HG02884 (cell line): Measurements from ENCODE around the gene CELF4.

ENCODE experiments used
- ATAC-seq: cut with Tn5 transposase; IDR thresholded peaks from one replicate; pipeline ENCODE4 v1.9.1; 2021; ENCODE audit warnings: mild to moderate bottlenecking, moderate library complexity; ENCODE audit not compliant: unreplicated experiment

Gene CELF4

DNA sequence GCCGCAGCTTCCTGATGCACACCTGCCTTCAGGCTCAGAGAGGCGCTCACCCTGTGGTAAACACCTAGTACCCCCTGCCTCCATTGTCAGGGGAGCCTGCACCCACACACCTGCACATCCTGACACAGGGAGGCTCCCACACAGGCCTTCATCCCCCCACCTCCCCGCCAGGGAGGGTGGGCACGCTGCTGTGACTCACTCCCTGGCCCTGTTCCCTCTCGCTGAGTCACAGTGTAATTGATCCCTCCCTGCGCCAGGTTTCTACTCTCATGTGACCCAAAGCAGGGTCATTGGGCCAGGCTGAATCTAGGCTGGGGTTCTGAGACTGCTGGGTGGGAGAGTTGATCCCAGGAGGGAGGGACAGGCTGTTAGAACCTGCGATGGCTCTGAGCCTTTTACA, 8.5 kb upstream of the CELF4 start:
- no peak for ATAC-seq

DNA sequence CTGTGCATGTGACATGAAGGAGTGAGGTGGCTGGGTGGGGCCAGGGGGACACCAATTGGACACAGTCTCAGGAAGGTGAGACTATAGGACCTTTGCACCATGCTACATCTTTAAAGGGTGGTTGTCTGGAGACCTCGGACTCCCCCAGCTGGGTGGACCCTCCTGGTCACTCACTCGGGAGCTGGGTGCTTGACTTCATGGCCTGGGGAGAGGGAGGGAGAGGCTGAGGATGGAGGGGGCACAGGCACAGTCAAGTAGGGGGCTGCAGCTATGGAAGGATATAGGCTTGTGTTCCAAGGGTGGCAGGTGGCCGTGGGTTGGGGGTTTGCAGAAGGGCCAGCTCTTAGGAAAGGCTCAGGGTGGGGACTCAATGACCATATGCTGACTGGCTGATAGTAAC, 7.1 kb upstream of the CELF4 start:
- no peak for ATAC-seq

GRCh38 chr18:37571266-37571665, 5.7 kb upstream of the CELF4 start:
- ATAC-seq: no peak

- ATAC-seq: no peak
These were observed 4.8 kb upstream of the CELF4 start for GRCh38 chr18:37570336-37570930.

DNA sequence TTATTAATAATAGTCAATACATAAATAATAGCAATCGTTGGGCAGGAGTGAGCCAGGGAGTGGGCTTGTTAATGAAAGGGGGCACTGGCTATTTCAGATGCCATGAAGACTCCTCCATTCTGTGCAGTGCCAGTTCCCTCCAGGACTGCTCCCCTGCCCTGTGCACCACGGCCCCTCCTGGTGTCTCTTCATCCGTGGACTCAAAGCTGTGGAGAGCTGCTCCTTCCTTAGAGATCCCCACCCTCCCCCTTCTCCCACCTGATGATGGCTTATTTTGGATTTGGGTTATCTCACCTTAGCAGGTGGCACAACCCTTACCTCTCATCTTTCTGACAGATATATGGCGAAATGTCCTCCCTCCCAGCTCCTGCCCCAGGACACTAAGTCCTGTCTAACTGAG, 3.1 kb upstream of the CELF4 start:
- ATAC-seq: no peak

- ATAC-seq: no peak
These were observed 2.4 kb upstream of the CELF4 start for GRCh38 chr18:37567994-37568359.

- ATAC-seq: no peak
These were observed 1.7 kb upstream of the CELF4 start for GRCh38 chr18:37567061-37567993.

GRCh38 chr18:37566479-37567060, 972 bp upstream of the CELF4 start:
- no peak for ATAC-seq

- ATAC-seq: no peak
These were observed 430 bp upstream of the CELF4 start for GRCh38 chr18:37565977-37566478.

- no peak for ATAC-seq
These were observed 892 bp downstream of the CELF4 start for GRCh38 chr18:37564711-37565100.

GRCh38 chr18:37563931-37564392, 1.6 kb downstream of the CELF4 start:
- no peak for ATAC-seq

DNA sequence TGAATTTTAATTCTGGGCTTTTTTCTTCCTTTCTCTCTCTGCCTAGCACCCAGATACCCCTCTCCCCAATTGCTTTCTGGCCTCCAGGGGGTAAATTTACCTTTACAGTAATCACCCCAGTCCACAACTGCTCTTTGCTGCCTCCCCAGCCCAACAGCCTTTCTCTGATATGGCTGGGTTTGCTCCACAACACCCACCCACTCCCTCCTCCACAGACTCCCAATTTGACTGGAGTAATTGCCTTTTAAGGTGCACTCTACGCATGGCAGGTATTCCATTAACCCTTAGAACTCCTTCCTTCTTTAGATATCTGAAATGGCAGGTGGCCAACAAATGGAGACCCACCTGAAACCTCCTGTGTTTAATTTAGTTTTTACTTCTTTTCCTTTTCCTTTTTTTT, 3.6 kb downstream of the CELF4 start:
- ATAC-seq: no peak

DNA sequence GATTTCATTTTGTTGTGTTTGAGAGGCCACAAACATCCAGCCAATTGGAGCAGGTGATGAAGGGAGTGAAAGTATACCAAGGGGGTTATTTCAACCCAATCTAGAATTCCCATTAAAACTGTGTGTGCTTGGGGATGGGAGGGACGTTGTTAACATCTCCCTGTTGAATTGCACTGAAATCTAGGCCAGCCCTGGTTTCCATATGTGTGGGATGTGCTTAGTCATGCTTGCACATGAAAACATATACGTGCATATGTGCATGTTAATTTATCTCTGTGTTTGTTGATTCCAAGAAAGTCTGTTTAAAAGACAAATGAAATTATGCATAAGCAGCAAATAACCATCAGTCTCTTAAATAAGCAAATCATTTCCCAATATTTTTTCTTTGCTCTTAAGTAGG, 5.6 kb downstream of the CELF4 start:
- no peak for ATAC-seq

DNA sequence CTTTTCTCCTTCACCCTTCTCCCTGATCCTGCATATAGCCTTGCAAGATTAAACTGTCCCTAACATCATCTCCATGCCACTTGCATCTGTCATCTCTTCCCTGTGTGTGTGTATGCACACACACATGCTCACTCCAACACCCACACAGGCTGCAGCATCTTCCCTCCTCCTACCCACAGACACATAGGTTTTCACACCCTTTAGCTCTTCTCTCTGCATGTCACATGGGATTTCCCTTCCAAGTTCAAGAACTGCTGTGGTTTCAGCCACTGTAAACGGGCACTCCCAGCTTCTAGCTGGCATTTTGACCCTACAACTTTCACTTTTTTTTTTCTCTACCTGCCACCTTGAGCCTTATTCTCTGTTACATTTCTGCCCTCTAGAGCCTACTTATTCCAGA, 6.4 kb downstream of the CELF4 start:
- no peak for ATAC-seq

DNA sequence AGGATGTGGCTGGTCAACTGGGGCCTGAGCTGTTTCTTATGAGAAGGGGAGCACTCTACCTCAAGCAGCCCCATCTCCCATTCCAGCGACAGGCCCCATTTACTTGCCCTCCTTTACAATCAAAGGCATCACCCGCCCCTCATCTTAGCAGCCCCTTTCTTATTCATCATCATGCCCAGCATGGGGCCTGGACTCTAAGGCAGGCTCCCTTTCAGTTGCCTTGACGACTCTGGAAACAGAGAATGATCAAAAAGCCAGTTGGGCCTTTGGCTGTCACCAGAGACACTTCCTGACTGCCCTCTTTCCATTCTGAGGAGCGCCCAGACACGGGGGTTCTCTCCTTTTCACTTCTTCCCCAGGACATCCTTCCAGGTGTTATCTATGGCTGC, 11.2 kb downstream of the CELF4 start:
- no peak for ATAC-seq

- no peak for ATAC-seq
These were observed 11.8 kb downstream of the CELF4 start for GRCh38 chr18:37553633-37554398.

- no peak for ATAC-seq
These were observed 13.3 kb downstream of the CELF4 start for GRCh38 chr18:37552286-37552685.

GRCh38 chr18:37551846-37552245, 13.8 kb downstream of the CELF4 start:
- ATAC-seq: no peak

GRCh38 chr18:37551249-37551648, 14.3 kb downstream of the CELF4 start:
- no peak for ATAC-seq

DNA sequence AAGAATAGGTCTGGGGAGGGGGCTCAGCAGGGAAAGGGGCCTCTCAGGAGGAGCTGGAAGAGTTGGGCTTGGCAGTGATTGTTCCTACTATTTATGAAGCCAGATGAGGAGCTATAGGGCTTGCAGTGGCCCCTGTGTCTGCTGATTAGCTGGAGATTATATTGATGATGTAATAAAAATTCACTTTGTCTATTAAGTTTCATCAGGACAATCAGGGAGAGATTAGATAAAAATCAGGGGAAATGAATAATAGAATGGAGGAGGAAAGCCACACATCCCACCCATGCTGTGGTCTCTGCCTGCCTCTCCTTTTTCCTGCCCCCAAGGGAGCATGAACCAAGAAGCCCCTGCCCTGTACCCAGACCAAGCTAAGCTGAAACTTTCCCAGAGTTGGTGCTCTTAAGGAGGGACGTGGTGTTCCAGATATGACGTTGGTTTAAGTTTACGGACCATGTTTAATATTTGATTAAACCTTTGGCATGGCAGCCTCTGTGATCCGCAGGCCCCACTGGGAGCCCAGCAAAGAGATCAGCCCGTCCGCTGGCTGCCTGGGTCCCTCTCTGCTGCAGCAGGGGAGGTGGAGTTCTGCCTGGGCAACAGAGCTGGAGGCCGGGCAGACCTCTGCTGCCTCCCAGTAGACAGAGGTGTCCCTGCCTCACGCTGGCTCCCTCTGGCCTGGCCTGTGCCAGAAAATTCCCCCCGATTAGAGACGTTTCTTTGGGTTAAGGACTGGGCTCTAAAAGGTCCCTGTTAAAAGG, 15.3 kb downstream of the CELF4 start:
- no peak for ATAC-seq
